Stimulated activated naive CD8-positive, alpha-beta T cell treated with anti-CD3 and anti-CD28 coated beads, Interleukin-15, Interleukin-2, amounts not matched to agents 100 U/mL and 50 U/mL, for 24 hours (primary cell): ENCODE measurements around the gene MAPRE3.

Source experiments
- ATAC-seq: fragments of 150-1000 bp; cut with Tn5 transposase; one replicate; pipeline ENCODE4 v1.10.0; 2021
- DNase-seq: peaks from one replicate; pipeline ENCODE4 v3.0.0; 2021

The MAPRE3 gene

GRCh38 chr2:27016801-27017325, 46.4 kb downstream of the MAPRE3 start:
- ATAC-seq = peak; percentile 60
- peak; percentile 51 for DNase-seq

- ATAC-seq = no peak
Observed at GRCh38 chr2:27018142-27018541, 47.7 kb downstream of the MAPRE3 start.

GRCh38 chr2:27019459-27019858, 49.0 kb downstream of the MAPRE3 start:
- DNase-seq = no peak
- no peak for ATAC-seq

More at GRCh38 chr2:27018142-27018541, 47.7 kb downstream of the MAPRE3 start:
- DNase-seq = no peak

- no peak for DNase-seq
- ATAC-seq = no peak
Observed at GRCh38 chr2:27019931-27020855, 49.8 kb downstream of the MAPRE3 start.

- DNase-seq (no peak), ATAC-seq (no peak)
Observed at GRCh38 chr2:27021253-27022049, 51.0 kb downstream of the MAPRE3 start.

GRCh38 chr2:27023740-27024139, 53.3 kb downstream of the MAPRE3 start:
- ATAC-seq = no peak
- no peak for DNase-seq

- ATAC-seq (no peak), DNase-seq (no peak)
Observed at GRCh38 chr2:27024188-27024587, 53.8 kb downstream of the MAPRE3 start.

GRCh38 chr2:27024812-27025211, 54.4 kb downstream of the MAPRE3 start:
- DNase-seq (no peak), ATAC-seq (peak; percentile 19)

- no peak for DNase-seq
- no peak for ATAC-seq
Observed at GRCh38 chr2:27025281-27025800, 54.9 kb downstream of the MAPRE3 start.

- ATAC-seq (no peak), DNase-seq (no peak)
Observed at GRCh38 chr2:27025861-27026851, 55.7 kb downstream of the MAPRE3 start.

- DNase-seq = no peak
- ATAC-seq = no peak
Observed at GRCh38 chr2:27027211-27027651, 56.8 kb downstream of the MAPRE3 start.

- no peak for DNase-seq
- ATAC-seq = no peak
Observed at GRCh38 chr2:27029051-27029450, 58.6 kb downstream of the MAPRE3 start.

- peak; percentile 88 for DNase-seq
- ATAC-seq = peak; percentile 97
Observed at GRCh38 chr2:27032495-27033252, 62.2 kb downstream of the MAPRE3 start, which contains the start of gene TMEM214. Gene TMEM214, plus strand, starts transcription at chr2:27032965. Its CDS starts 51 bp downstream, at chr2:27033016.

- no peak for DNase-seq
- ATAC-seq = no peak
Observed at GRCh38 chr2:27033253-27033852, 62.9 kb downstream of the MAPRE3 start.

- ATAC-seq (no peak), DNase-seq (no peak)
Observed at GRCh38 chr2:27038012-27038411, 67.6 kb downstream of the MAPRE3 start.

- no peak for ATAC-seq
- no peak for DNase-seq
Observed at GRCh38 chr2:27038631-27039339, 68.3 kb downstream of the MAPRE3 start.

- no peak for DNase-seq
- no peak for ATAC-seq
Observed at GRCh38 chr2:27039426-27039825, 69.0 kb downstream of the MAPRE3 start.

GRCh38 chr2:27039871-27040270, 69.4 kb downstream of the MAPRE3 start:
- ATAC-seq (no peak), DNase-seq (no peak)

- no peak for ATAC-seq
Observed at GRCh38 chr2:27040282-27040681, 69.8 kb downstream of the MAPRE3 start.

More at GRCh38 chr2:27040282-27040681, 69.8 kb downstream of the MAPRE3 start:
- DNase-seq = no peak
